ENCODE measurements around the gene MSI2.

DNA sequence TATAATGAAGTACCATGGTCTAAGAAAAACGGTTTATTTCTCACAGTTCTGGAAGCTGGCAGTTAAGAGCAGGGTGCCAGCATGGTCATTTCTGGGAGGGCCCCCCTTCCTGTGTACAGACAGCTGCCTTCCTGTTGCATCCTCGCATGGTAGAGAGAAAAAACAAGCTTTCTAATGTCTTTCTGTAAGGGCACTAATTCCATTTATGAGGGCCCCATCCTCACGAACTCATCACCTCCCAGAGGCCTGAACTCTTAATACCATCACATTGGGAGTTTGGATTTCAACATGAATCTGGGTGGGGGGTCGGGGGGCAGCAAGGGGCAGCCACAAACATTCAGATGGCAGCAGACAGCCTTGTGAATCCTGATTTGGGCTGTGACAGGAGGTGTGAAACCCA, 339.1 kb downstream of the MSI2 start:
- TF ChIP-seq ESRRG (CRISPR knock-in tag; IDR thresholded peaks at IDR 0.05) (no peak), PATZ1 (CRISPR knock-in tag; IDR thresholded peaks at IDR 0.05; ENCODE audit: borderline replicate concordance) (no peak), TCF4 (CRISPR knock-in tag; IDR thresholded peaks at IDR 0.05; ENCODE audit: borderline replicate concordance) (no peak), ZFP30 (CRISPR knock-in tag; IDR thresholded peaks at IDR 0.05) (no peak), POU6F1 (CRISPR knock-in tag; IDR thresholded peaks at IDR 0.05; ENCODE audit: borderline replicate concordance, low read depth) (no peak), PPARA (CRISPR knock-in tag; IDR thresholded peaks at IDR 0.05; ENCODE audit: borderline replicate concordance) (no peak), CSRNP3 (CRISPR knock-in tag; IDR thresholded peaks at IDR 0.05) (no peak), TOX (CRISPR knock-in tag; IDR thresholded peaks at IDR 0.05; ENCODE audit: borderline replicate concordance) (no peak)
- TF ChIP-seq, protein P1, sequence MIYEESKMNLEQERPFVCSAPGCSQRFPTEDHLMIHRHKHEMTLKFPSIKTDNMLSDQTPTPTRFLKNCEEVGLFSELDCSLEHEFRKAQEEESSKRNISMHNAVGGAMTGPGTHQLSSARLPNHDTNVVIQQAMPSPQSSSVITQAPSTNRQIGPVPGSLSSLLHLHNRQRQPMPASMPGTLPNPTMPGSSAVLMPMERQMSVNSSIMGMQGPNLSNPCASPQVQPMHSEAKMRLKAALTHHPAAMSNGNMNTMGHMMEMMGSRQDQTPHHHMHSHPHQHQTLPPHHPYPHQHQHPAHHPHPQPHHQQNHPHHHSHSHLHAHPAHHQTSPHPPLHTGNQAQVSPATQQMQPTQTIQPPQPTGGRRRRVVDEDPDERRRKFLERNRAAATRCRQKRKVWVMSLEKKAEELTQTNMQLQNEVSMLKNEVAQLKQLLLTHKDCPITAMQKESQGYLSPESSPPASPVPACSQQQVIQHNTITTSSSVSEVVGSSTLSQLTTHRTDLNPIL (CRISPR knock-in tag; IDR thresholded peaks at IDR 0.05; ENCODE audit: low read depth) = no peak
